Hepatocyte (in vitro differentiated cells): Measurements from ENCODE around the gene AUTS2. TPM values are rescaled to one million over a fixed set of nuclear protein-coding genes. Genes with fewer than 3 reads are reported as not detected.

Experiments
- DNase-seq: peaks from one replicate; pipeline ENCODE4 v3.0.0-alpha.2; 2016; ENCODE audit warnings: low spot score
- H2AFZ ChIP-seq: fragments of 200-600 bp; sonication (generic); 2 replicates; pipeline ENCODE4 v1.6.0; 2016; ENCODE audit warnings: antibody characterized with exemption, mild to moderate bottlenecking
- H3K27ac ChIP-seq: fragments of 200-600 bp; sonication (generic); 2 replicates; pipeline ENCODE4 v1.5.1; 2016; ENCODE audit warnings: mild to moderate bottlenecking
- H3K27me3 ChIP-seq: fragments of 200-600 bp; sonication (generic); 2 replicates; pipeline ENCODE4 v1.6.1; 2016
- H3K36me3 ChIP-seq: fragments of 200-600 bp; sonication (generic); replicated peaks from 2 replicates; pipeline ENCODE4 v1.5.1; 2016; ENCODE audit warnings: low read depth; ENCODE audit not compliant: insufficient read depth
- H3K4me1 ChIP-seq: fragments of 200-600 bp; sonication (generic); 2 replicates; pipeline ENCODE4 v1.5.1; 2016; ENCODE audit warnings: mild to moderate bottlenecking, moderate library complexity; ENCODE audit not compliant: insufficient read depth
- H3K4me2 ChIP-seq: fragments of 200-600 bp; sonication (generic); 2 replicates; pipeline ENCODE4 v1.6.0; 2016
- H3K4me3 ChIP-seq: fragments of 200-600 bp; sonication (generic); 2 replicates; pipeline ENCODE4 v1.5.1; 2016; ENCODE audit warnings: mild to moderate bottlenecking
- H3K79me2 ChIP-seq: fragments of 200-600 bp; sonication (generic); 2 replicates; pipeline ENCODE4 v1.6.0; 2017; ENCODE audit warnings: mild to moderate bottlenecking
- H3K9me2 ChIP-seq: fragments of 200-600 bp; sonication (generic); replicated peaks from 2 replicates; pipeline ENCODE4 v1.6.0; 2017; ENCODE audit warnings: mild to moderate bottlenecking; ENCODE audit not compliant: insufficient read depth
- H3K9me3 ChIP-seq: fragments of 200-600 bp; sonication (generic); 2 replicates; pipeline ENCODE4 v1.5.1; 2016; ENCODE audit warnings: low read depth, mild to moderate bottlenecking
- H4K20me1 ChIP-seq: fragments of 200-600 bp; sonication (generic); 2 replicates; pipeline ENCODE4 v1.6.0; 2016; ENCODE audit warnings: mild to moderate bottlenecking; ENCODE audit not compliant: insufficient read depth, poor library complexity, severe bottlenecking
- EZH2 ChIP-seq: fragments of 200-600 bp; sonication (generic); IDR thresholded peaks from 2 replicates; pipeline ENCODE4 v1.6.1; 2016; ENCODE audit warnings: antibody characterized with exemption, mild to moderate bottlenecking, borderline replicate concordance
- EZH2phosphoT487 ChIP-seq: fragments of 200-600 bp; sonication (generic); IDR thresholded peaks from one replicate; pipeline ENCODE4 v1.6.1; 2018; ENCODE audit warnings: antibody characterized with exemption, mild to moderate bottlenecking, low read depth, moderate library complexity; ENCODE audit not compliant: unreplicated experiment, severe bottlenecking
- WGBS: methylation state at CpG from one replicate; pipeline ENCODE4 v1.1.6; 2016; ENCODE audit warnings: low lambda C conversion rate; ENCODE audit errors: missing lambda C conversion rate; 5-methylcytosine and 5-hydroxymethylcytosine counted together
- polyA plus RNA-seq: library from polyadenylated mRNA; unstranded; fragments of >200 nt; fragmentation: Nextera tagmentation; extraction: Ambion mirVana; gene quantifications from 2 replicates; pipeline ENCODE4 v1.2.1, GENCODE V29; 2016
- total RNA-seq: library from RNA; depleted of rRNA; stranded (reverse); fragments of >200 nt; gene quantifications from 2 replicates; pipeline ENCODE4 v1.2.3, GENCODE V29; 2014
- TF ChIP-seq, protein P1 (sequence below): fragments of 200-600 bp; sonication (generic); IDR thresholded peaks from 2 replicates; pipeline ENCODE4 v1.5.1; 2016; ENCODE audit warnings: antibody characterized with exemption, mild to moderate bottlenecking; ENCODE audit not compliant: poor library complexity

Gene AUTS2
- total and polyA plus RNA-seq, 2 experiments from 2014 or later: 34.4 to 40.9 TPM

GRCh38 chr7:70782796-70783195 is 1184.5 kb downstream of the AUTS2 start:
- no peaks in the 10 kb centered on the region for H3K79me2 ChIP-seq
- no peaks in the 10 kb centered on the region for H3K9me2 ChIP-seq
- H3K9me3 ChIP-seq: no peaks in the 10 kb centered on the region
- H3K27me3 ChIP-seq: no peaks in the 10 kb centered on the region
- no peaks in the 10 kb centered on the region for H3K36me3 ChIP-seq
- H4K20me1 ChIP-seq: no peaks in the 10 kb centered on the region
- no peak for DNase-seq
- H3K4me3 ChIP-seq: no peak overlapping the region
- 92% methylated on average over 1 of the region's 1 CpG for WGBS
- H2AFZ ChIP-seq: no peak overlapping the region
- no peak overlapping the region for H3K27ac ChIP-seq
- H3K4me1 ChIP-seq: no peaks in the 10 kb centered on the region
- TF ChIP-seq, protein P1, sequence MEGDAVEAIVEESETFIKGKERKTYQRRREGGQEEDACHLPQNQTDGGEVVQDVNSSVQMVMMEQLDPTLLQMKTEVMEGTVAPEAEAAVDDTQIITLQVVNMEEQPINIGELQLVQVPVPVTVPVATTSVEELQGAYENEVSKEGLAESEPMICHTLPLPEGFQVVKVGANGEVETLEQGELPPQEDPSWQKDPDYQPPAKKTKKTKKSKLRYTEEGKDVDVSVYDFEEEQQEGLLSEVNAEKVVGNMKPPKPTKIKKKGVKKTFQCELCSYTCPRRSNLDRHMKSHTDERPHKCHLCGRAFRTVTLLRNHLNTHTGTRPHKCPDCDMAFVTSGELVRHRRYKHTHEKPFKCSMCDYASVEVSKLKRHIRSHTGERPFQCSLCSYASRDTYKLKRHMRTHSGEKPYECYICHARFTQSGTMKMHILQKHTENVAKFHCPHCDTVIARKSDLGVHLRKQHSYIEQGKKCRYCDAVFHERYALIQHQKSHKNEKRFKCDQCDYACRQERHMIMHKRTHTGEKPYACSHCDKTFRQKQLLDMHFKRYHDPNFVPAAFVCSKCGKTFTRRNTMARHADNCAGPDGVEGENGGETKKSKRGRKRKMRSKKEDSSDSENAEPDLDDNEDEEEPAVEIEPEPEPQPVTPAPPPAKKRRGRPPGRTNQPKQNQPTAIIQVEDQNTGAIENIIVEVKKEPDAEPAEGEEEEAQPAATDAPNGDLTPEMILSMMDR: no peak
- TF ChIP-seq EZH2phosphoT487: no peak
- TF ChIP-seq EZH2: no peak
- no peak overlapping the region for H3K4me2 ChIP-seq

- TF ChIP-seq, protein P1: no peak
- no peak for TF ChIP-seq EZH2phosphoT487
- TF ChIP-seq EZH2: no peak
- no peak for DNase-seq
- no peak overlapping the region for H3K4me2 ChIP-seq
- no peaks in the 10 kb centered on the region for H4K20me1 ChIP-seq
- 97% methylated on average over 5 of the region's 5 CpGs for WGBS
- no peaks in the 10 kb centered on the region for H3K4me1 ChIP-seq
- no peaks in the 10 kb centered on the region for H3K27me3 ChIP-seq
- no peaks in the 10 kb centered on the region for H3K79me2 ChIP-seq
- H2AFZ ChIP-seq: no peak overlapping the region
- no peaks in the 10 kb centered on the region for H3K9me3 ChIP-seq
- no peaks in the 10 kb centered on the region for H3K36me3 ChIP-seq
- H3K27ac ChIP-seq: no peak overlapping the region
- no peaks in the 10 kb centered on the region for H3K9me2 ChIP-seq
- H3K4me3 ChIP-seq: no peak overlapping the region
These were observed 1187.2 kb downstream of the AUTS2 start for GRCh38 chr7:70785427-70785826.

GRCh38 chr7:70786076-70786475 is 1187.8 kb downstream of the AUTS2 start:
- no peak for TF ChIP-seq EZH2phosphoT487
- no peak for TF ChIP-seq EZH2
- TF ChIP-seq, protein P1: no peak
- Histone ChIP-seq H4K20me1 (no peaks in the 10 kb centered on the region), H3K79me2 (no peaks in the 10 kb centered on the region), H3K36me3 (peaks cover under 1% of the 10 kb centered on the region), H3K27ac (no peak overlapping the region), H2AFZ (no peak overlapping the region), H3K9me2 (no peaks in the 10 kb centered on the region), H3K27me3 (no peaks in the 10 kb centered on the region), H3K4me1 (no peaks in the 10 kb centered on the region), H3K9me3 (no peaks in the 10 kb centered on the region), H3K4me3 (no peak overlapping the region), H3K4me2 (no peak overlapping the region)
- WGBS: 95% methylated on average over 6 of the region's 6 CpGs
- no peak for DNase-seq

- H3K27ac ChIP-seq: no peak overlapping the region
- H3K9me2 ChIP-seq: no peaks in the 10 kb centered on the region
- H3K4me1 ChIP-seq: no peaks in the 10 kb centered on the region
- WGBS: 93% methylated on average over 25 of the region's 25 CpGs
- no peak overlapping the region for H3K4me3 ChIP-seq
- DNase-seq: no peak
- no peaks in the 10 kb centered on the region for H4K20me1 ChIP-seq
- no peaks in the 10 kb centered on the region for H3K27me3 ChIP-seq
- peaks cover 4% of the 10 kb centered on the region for H3K36me3 ChIP-seq
- no peaks in the 10 kb centered on the region for H3K9me3 ChIP-seq
- H2AFZ ChIP-seq: no peak overlapping the region
- no peak for TF ChIP-seq EZH2
- TF ChIP-seq, protein P1: no peak
- TF ChIP-seq EZH2phosphoT487: no peak
- H3K4me2 ChIP-seq: no peak overlapping the region
- H3K79me2 ChIP-seq: no peaks in the 10 kb centered on the region
These were observed 1189.0 kb downstream of the AUTS2 start for GRCh38 chr7:70787286-70787685.
